HFF-Myc (cell line): ENCODE measurements around the gene EFCAB12.

ENCODE experiments used
- DNase-seq: peaks from one replicate; pipeline ENCODE4 v3.0.0-alpha.2; 2011; ENCODE audit warnings: low read depth; ENCODE audit errors: extremely low read depth
- H3K4me3 ChIP-seq: replicated peaks from 2 replicates; pipeline ENCODE4 v1.5.1; 2011; ENCODE audit warnings: low read depth, mild to moderate bottlenecking, control low read depth, low read length
- CTCF ChIP-seq: IDR thresholded peaks from 2 replicates; pipeline ENCODE4 v1.5.1; 2012; ENCODE audit warnings: mild to moderate bottlenecking, low read depth, low read length, control low read depth; ENCODE audit errors: missing control alignments

Gene EFCAB12

GRCh38 chr3:129432671-129433070, 4.2 kb upstream of the EFCAB12 start:
- no peak overlapping the region for H3K4me3 ChIP-seq
- TF ChIP-seq CTCF: no peak
- DNase-seq: no peak

GRCh38 chr3:129432036-129432435, 3.6 kb upstream of the EFCAB12 start:
- TF ChIP-seq CTCF: no peak
- H3K4me3 ChIP-seq: no peak overlapping the region
- DNase-seq: no peak

GRCh38 chr3:129429602-129430001, 1.2 kb upstream of the EFCAB12 start:
- no peak for DNase-seq
- H3K4me3 ChIP-seq: no peak overlapping the region
- no peak for TF ChIP-seq CTCF

GRCh38 chr3:129429080-129429451, 630 bp upstream of the EFCAB12 start:
- no peak for DNase-seq
- no peak overlapping the region for H3K4me3 ChIP-seq
- no peak for TF ChIP-seq CTCF

GRCh38 chr3:129428007-129428375, 445 bp downstream of the EFCAB12 start:
- DNase-seq: no peak
- peak overlapping the region; percentile 44 for H3K4me3 ChIP-seq
- no peak for TF ChIP-seq CTCF

GRCh38 chr3:129425619-129426018, 2.8 kb downstream of the EFCAB12 start:
- DNase-seq: no peak
- no peak for TF ChIP-seq CTCF

GRCh38 chr3:129425213-129425612, 3.2 kb downstream of the EFCAB12 start:
- no peak overlapping the region for H3K4me3 ChIP-seq
- no peak for TF ChIP-seq CTCF
- DNase-seq: no peak

More at GRCh38 chr3:129425619-129426018, 2.8 kb downstream of the EFCAB12 start:
- no peak overlapping the region for H3K4me3 ChIP-seq
